Suprapubic skin (tissue), 3 donors: ENCODE measurements around the gene USP34.

Experiments
- CTCF ChIP-seq, 2 donors: fragments of 200-600 bp in 1 of 2; fragments of 450-650 bp in 1 of 2; sonication (generic) in 1 of 2; IDR thresholded peaks; one replicate each; pipeline ENCODE4 v1.5.1; 2016 to 2019; ENCODE audit warnings: antibody characterized with exemption in 2 of 2, mild to moderate bottlenecking in 1 of 2, moderate library complexity in 1 of 2
- EP300 ChIP-seq: sonication (generic); formaldehyde crosslinking; IDR thresholded peaks from one replicate; pipeline ENCODE4 v1.6.1; 2017; ENCODE audit warnings: antibody characterized with exemption
- POLR2A ChIP-seq, 2 donors: fragments of 450-650 bp; IDR thresholded peaks; one replicate each; pipeline ENCODE4 v1.6.1; 2017; ENCODE audit warnings: antibody characterized with exemption in 2 of 2, mild to moderate bottlenecking in 2 of 2, moderate library complexity in 2 of 2

DNA sequence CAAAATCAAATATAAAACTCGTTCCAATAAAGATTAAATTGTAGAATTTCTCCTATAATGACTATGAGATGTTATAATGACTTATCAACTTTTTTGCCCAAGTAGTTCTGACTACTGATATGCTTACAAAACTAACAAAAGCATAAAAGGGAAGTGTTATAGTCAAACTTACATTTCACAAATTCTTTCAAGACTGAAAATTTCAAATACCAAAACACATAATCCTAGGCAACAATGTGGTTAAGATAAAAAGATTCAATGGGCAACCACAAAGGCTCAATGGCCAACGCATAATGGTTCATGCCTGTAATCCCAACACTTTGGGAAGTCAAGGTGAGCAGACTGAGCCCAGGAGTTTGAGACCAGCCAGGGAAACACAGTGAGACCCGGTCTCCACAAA is 135.7 kb downstream of the USP34 start:
- no peak for TF ChIP-seq CTCF (IDR thresholded peaks at IDR 0.05)
- no peak for TF ChIP-seq POLR2A (IDR thresholded peaks at IDR 0.05)
- no peak for TF ChIP-seq EP300
